NCI-H69 (cell line): ENCODE data around the gene CR1L.
"Not testable (repeated sequence)": the region's sequence is repeated elsewhere in the genome, so short reads cannot be mapped to it uniquely, and the experiment has no call there.

Experiments
- DNase-seq: peaks from one replicate; lab custom pipeline; 2025; lab: John Stamatoyannopoulos, UW

Gene CR1L

DNA sequence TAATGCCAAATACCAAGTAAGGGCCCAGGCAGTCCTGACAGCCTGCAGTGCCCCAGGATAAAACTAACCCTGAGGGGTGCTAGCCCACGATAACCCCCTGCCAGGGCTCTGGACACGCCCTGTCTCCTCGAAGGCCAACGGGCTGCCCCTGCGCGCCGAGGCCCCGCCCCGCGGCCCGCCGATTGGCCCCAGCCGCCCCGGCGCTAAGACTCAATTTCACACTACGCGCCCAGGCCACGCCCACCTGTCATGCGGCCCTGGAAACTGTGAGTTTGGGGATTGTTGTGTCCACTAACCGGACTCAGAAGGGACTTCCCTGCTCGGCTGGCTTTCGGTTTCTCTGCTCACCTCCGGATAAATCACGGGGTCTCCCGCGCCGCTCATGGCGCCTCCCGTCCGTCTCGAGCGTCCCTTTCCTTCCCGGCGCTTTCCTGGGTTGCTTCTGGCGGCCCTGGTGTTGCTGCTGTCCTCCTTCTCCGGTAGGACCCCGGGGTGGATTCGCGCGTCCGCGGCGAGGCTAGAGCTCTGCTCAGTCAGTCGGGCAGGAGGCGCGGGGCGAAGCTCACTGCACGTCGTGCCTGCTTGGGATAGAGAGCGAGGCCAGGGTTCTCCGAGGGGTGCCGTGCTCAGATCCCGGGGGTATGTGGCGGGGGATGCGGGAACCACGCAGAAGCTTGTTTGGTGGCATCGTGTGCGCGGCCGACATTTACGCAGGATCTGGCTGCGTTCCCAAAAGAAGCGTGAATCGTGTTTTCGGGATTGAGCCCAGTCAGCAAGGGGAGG is at the start of gene CR1L:
Gene CR1L, plus strand, starts transcription at position 282 of the 783 bp plus-strand sequence. Its CDS starts 101 bp downstream, at position 383.
- DNase-seq, result peak; percentile 85

DNA sequence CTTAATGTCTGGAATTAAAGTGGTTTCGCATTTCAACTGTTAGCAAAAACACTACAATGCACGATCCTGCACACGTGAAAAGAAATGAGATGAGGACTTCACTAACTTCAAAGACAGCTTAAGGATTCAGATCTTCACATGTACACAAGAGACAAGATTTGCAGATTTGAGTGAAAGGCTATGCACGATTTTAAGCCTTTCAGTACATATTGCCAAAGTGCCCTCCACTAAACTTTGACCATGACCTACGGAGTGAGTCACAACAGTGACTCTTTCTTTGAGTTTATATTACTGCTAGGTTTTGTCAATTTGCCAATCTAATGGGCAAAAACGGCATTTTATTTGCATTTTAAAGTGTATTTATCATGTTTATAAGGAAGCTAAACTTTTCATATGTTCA is 41.2 kb upstream of the CR1L start:
- no peak for DNase-seq

GRCh38 chr1:207605444-207606361 is 39.2 kb upstream of the CR1L start:
- DNase-seq, result no peak

DNA sequence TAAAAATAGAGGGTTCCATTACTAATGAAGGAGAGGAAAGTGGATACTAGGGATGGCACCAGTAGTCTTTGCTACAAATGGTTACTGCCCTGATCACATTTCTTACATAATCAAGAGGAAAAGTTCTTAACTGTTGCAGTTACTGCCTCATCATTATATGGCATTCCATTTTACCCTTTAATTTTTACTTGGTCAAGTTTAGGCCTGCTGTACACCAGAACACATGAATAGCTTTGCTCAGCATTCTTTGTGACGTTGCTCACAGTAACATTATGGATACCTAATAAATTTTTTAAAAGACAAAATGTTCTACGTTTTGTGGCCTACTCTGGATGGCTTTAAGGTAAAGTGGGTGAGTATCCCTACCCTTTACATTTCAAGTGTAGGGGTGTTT is 38.6 kb upstream of the CR1L start:
- DNase-seq, result no peak

DNA sequence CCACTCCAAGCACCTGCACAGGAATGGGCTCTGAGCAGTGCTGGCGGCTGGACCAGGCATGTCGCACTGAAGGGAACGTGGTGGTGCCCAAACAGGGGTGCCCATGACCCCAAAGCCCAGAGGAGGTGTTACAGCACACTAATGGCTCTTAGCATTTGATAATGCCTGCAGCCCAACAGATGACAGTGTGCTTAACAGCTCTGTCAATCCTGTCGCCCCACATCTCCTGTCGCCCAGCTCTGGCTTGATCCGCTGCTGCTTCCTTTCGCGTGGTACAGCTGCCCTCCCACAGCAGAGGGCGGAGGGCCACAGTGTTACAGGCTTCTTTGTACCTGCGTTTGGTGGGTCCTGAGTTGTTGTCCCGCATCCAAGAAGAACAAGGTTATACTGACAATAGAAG is 32.2 kb upstream of the CR1L start:
- no peak for DNase-seq

GRCh38 chr1:207619871-207620542 is 24.9 kb upstream of the CR1L start:
- DNase-seq, result peak; percentile 60

- no peak for DNase-seq
These were observed 24.4 kb upstream of the CR1L start for GRCh38 chr1:207620543-207620893.

DNA sequence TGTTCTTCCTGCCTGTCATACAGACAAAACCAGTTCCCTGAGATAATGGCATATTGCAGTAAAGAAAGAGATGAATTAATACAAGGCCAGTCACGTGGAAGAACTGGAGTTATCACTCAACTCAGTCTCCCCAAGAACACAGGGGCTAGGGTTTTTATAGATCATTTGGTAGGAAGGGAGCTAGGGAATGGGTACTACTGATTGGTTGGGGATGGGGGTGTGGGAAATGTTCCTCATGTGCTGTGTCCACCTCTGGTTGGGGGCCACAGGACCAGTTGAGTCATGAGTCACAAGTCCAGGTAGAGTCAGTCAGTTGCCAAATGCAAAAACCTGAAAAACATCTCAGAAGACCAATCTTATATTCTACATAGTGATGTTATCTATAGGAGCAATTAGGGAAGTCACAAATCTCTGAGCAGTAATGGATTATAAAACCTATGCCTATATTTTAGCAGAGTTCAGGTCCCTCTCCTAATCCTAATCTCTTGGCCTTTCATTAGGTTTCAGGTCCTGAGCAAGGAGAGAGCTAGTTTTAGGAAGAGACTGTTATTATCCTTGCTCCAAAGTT is 19.3 kb upstream of the CR1L start:
- DNase-seq, result not testable (repeated sequence)

- no peak for DNase-seq
These were observed 18.0 kb upstream of the CR1L start for GRCh38 chr1:207626972-207627337.

GRCh38 chr1:207627496-207627895 is 17.4 kb upstream of the CR1L start:
- no peak for DNase-seq

GRCh38 chr1:207628776-207629175 is 16.2 kb upstream of the CR1L start:
- no peak for DNase-seq

GRCh38 chr1:207631137-207631536 is 13.8 kb upstream of the CR1L start:
- DNase-seq, result no peak

- no peak for DNase-seq
These were observed 11.7 kb upstream of the CR1L start for GRCh38 chr1:207633226-207633625.

GRCh38 chr1:207633699-207634289 is 11.1 kb upstream of the CR1L start:
- not testable (repeated sequence) for DNase-seq

- DNase-seq, result not testable (repeated sequence)
These were observed 10.6 kb upstream of the CR1L start for GRCh38 chr1:207634293-207634692.

DNA sequence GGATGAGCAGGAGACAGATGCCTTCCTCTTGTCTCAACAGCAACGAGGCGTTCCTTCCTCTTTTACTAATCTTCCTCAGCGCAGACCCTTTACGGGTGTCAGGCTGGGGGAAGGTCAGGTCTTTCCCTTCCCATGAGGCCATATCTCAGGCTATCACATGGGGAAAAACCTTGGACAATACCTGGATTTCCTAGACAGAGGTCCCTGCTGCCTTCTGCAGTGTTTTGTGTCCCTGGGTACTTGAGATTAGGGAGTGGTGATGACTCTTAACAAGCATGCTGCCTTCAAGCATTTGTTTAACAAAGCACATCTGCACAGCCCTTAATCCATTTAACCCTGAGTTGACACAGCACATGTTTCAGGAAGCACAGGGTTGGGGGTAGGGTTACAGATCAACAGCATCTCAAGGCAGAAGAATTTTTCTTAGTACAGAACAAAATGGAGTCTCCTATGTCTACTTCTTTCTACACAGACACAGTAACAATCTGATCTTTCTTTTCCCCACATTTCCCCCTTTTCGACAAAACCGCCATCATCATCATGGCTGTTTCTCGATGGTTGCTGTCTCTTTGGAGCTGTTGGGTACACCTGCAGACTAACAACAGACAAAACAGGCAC is 9.3 kb upstream of the CR1L start:
- DNase-seq, result not testable (repeated sequence)

GRCh38 chr1:207638487-207639145 is 6.3 kb upstream of the CR1L start:
- DNase-seq, result not testable (repeated sequence)

DNA sequence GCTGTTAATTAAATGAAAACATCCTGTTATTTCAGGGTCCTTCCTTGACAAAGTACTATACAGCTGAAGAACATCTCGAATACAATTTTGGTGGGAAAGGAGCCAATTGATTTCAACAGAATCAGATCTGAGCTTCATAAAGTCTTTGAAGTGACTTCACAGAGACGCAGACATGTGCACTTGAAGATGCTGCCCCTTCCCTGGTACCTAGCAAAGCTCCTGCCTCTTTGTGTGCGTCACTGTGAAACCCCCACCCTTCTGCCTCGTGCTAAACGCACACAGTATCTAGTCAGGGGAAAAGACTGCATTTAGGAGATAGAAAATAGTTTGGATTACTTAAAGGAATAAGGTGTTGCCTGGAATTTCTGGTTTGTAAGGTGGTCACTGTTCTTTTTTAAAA is 5.6 kb upstream of the CR1L start:
- DNase-seq, result not testable (repeated sequence)

DNA sequence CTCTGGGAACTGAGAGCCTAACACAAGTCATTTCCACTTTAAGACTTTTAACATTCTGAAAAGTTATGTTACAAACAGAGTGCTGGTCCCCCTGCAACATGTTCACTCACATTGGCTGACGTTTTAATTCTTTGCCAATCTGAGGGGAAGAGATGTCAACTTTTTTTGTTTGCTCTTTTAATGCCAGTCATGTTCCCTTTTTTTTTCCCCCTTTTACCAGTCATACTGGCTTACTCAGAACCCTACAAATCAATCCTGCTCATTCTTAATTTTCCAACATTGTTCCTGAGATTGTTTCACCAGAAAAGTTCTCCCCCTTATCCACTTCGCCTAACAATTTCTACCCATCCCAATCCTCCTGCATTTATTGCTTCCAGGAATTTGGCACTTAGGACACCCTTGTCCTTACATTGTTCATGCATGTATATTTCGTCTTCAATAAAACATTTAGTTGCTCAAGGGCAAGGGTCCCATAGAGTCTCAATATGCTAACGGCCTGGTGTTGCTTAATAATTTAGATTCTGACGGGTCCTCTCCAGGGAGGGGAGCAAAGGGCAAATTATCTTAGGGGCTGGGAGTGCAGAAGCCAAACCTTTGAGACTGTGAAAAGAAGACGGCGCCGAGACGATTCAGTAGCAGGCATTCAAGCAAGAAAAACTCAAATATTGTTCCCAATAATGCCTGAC is 624 bp upstream of the CR1L start:
- DNase-seq, result no peak

GRCh38 chr1:207645635-207646081 is 725 bp downstream of the CR1L start:
- DNase-seq, result peak; percentile 47
